ENCODE data around the gene SSX2IP.
"Not testable (repeated sequence)": the region's sequence is repeated elsewhere in the genome, so short reads cannot be mapped to it uniquely, and the experiment has no call there.

Gene SSX2IP

GRCh38 chr1:84677415-84678099 is 12.7 kb downstream of the SSX2IP start:
- no peak for DNase-seq (ENCODE audit: low read depth in 2 of 2)

- no peak for DNase-seq (ENCODE audit: low read depth in 2 of 2)
Measured at GRCh38 chr1:84675631-84676030, 14.6 kb downstream of the SSX2IP start.

GRCh38 chr1:84675106-84675505 is 15.2 kb downstream of the SSX2IP start:
- no peak for DNase-seq (ENCODE audit: low read depth in 2 of 2)

- DNase-seq (ENCODE audit: low read depth in 2 of 2) = no peak
Measured at GRCh38 chr1:84674705-84675104, 15.6 kb downstream of the SSX2IP start.

- DNase-seq (ENCODE audit: low read depth in 2 of 2) = no peak
Measured at GRCh38 chr1:84674021-84674420, 16.2 kb downstream of the SSX2IP start.

- no peak for DNase-seq (ENCODE audit: low read depth in 2 of 2)
Measured at GRCh38 chr1:84672080-84672854, 18.0 kb downstream of the SSX2IP start.

GRCh38 chr1:84669831-84670230 is 20.4 kb downstream of the SSX2IP start:
- DNase-seq (ENCODE audit: low read depth in 2 of 2) = no peak

- DNase-seq (ENCODE audit: low read depth in 2 of 2) = no peak
Measured at GRCh38 chr1:84668185-84668584, 22.1 kb downstream of the SSX2IP start.

GRCh38 chr1:84665703-84666317 is 24.5 kb downstream of the SSX2IP start:
- DNase-seq (ENCODE audit: low read depth in 2 of 2) = no peak

GRCh38 chr1:84653130-84653677 is 37.1 kb downstream of the SSX2IP start:
- no peak for DNase-seq (ENCODE audit: low read depth in 2 of 2)

- DNase-seq (ENCODE audit: low read depth in 2 of 2) = no peak
Measured at GRCh38 chr1:84644472-84644871, 45.8 kb downstream of the SSX2IP start.

GRCh38 chr1:84643183-84643582 is 47.1 kb downstream of the SSX2IP start:
- DNase-seq (ENCODE audit: low read depth in 2 of 2) = no peak

- no peak for DNase-seq (ENCODE audit: low read depth in 2 of 2)
Measured at GRCh38 chr1:84642774-84643173, 47.5 kb downstream of the SSX2IP start.

GRCh38 chr1:84639731-84640130 is 50.5 kb downstream of the SSX2IP start:
- DNase-seq (ENCODE audit: low read depth in 2 of 2) = not testable (repeated sequence)

- no peak for DNase-seq (ENCODE audit: low read depth in 2 of 2)
Measured at GRCh38 chr1:84635429-84635828, 54.8 kb downstream of the SSX2IP start.

GRCh38 chr1:84634536-84635205 is 55.6 kb downstream of the SSX2IP start:
- no peak for DNase-seq (ENCODE audit: low read depth in 2 of 2)

- no peak for DNase-seq (ENCODE audit: low read depth in 2 of 2)
Measured at GRCh38 chr1:84632673-84633434, 57.4 kb downstream of the SSX2IP start.

GRCh38 chr1:84632137-84632536 is 58.1 kb downstream of the SSX2IP start:
- DNase-seq (ENCODE audit: low read depth in 2 of 2) = no peak

GRCh38 chr1:84624876-84625275 is 65.4 kb downstream of the SSX2IP start:
- no peak for DNase-seq (ENCODE audit: low read depth in 2 of 2)

GRCh38 chr1:84621553-84621952 is 68.7 kb downstream of the SSX2IP start:
- no peak for DNase-seq (ENCODE audit: low read depth in 2 of 2)

- peak; percentile 75 to 77 for DNase-seq (ENCODE audit: low read depth in 2 of 2)
Measured at GRCh38 chr1:84620720-84621313, 69.4 kb downstream of the SSX2IP start.
